Ectodermal cell (in vitro differentiated cells): ENCODE measurements around the gene FBXO42.
"Not testable (repeated sequence)": the region's sequence is repeated elsewhere in the genome, so short reads cannot be mapped to it uniquely, and the experiment has no call there.

Experiments used
- H3K27ac ChIP-seq: 2 replicates; pipeline ENCODE4 v1.7.0; 2013; ENCODE audit warnings: mild to moderate bottlenecking, low read depth, low read length; ENCODE audit not compliant: insufficient read depth, poor library complexity, severe bottlenecking
- H3K27me3 ChIP-seq: 2 replicates; pipeline ENCODE4 v1.7.0; 2013; ENCODE audit warnings: mild to moderate bottlenecking, low read length; ENCODE audit not compliant: insufficient read depth, control insufficient read depth, poor library complexity, severe bottlenecking
- H3K36me3 ChIP-seq: one replicate; pipeline ENCODE4 v1.7.0; 2013; ENCODE audit warnings: low read length; ENCODE audit not compliant: control insufficient read depth, insufficient read depth
- H3K4me1 ChIP-seq: one replicate; pipeline ENCODE4 v1.7.0; 2013; ENCODE audit warnings: low read length; ENCODE audit not compliant: control insufficient read depth, insufficient read depth
- H3K4me3 ChIP-seq: 2 replicates; pipeline ENCODE4 v1.7.0; 2013; ENCODE audit warnings: low read depth, low read length, control low read depth; ENCODE audit not compliant: insufficient read depth
- H3K9me3 ChIP-seq: 2 replicates; pipeline ENCODE4 v1.7.0; 2013; ENCODE audit warnings: mild to moderate bottlenecking, low read length, moderate library complexity; ENCODE audit not compliant: control insufficient read depth
- WGBS, 2 experiments: methylation state at CpG; one replicate each; pipeline ENCODE4 v1.1.7; 2013; ENCODE audit warnings: missing lambda C conversion rate in 2 of 2; 5-methylcytosine and 5-hydroxymethylcytosine counted together

Gene FBXO42

DNA sequence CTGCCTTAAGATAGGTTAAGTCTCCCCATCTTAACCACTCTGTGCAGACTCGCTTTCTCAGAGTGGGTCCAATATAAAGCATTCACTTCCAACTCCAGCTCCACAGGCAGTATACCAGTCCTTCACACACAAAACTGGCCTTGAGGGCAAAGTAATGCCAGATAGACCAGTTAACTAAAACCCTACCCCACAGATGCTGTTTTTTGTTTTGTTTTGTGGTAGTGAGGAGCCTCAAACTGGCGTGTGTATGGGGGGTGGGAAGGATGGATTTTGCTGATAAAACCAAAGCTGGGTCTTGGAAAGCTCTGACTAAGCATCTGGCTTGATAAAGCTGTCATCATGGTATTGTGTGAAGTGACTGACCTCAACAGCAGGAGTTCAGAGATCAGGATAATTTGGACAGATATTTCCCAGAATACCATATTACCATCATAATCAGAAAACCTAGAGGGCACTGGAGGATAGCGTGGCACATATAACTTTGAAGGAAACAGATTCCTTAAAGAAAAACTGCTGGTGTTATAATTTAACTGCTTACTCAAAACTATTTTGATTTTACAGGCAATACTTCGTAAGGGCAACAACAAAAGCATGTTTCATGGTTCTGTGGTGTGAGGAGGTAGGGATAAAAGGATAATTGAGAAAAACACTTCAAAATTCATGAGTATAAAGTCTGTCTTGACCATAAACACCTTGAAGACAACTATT is 85.7 kb downstream of the FBXO42 start:
- H3K27me3 ChIP-seq, result no peaks in the 10 kb centered on the region
- H3K36me3 ChIP-seq, result no peaks in the 10 kb centered on the region
- no peak overlapping the region for H3K4me3 ChIP-seq
- H3K27ac ChIP-seq, result no peak overlapping the region
- H3K9me3 ChIP-seq, result no peaks in the 10 kb centered on the region
- 90 to 98% methylated on average over 4 of the region's 4 CpGs for WGBS, 2 experiments
- no peaks in the 10 kb centered on the region for H3K4me1 ChIP-seq

- no peaks in the 10 kb centered on the region for H3K4me1 ChIP-seq
- WGBS, 2 experiments, result 100% methylated on average over 1 of the region's 1 CpG
- no peaks in the 10 kb centered on the region for H3K27me3 ChIP-seq
Observed at GRCh38 chr1:16262067-16262466, 90.2 kb downstream of the FBXO42 start.

GRCh38 chr1:16260814-16261213 is 91.5 kb downstream of the FBXO42 start:
- H3K27ac ChIP-seq, result no peak overlapping the region
- H3K27me3 ChIP-seq, result no peaks in the 10 kb centered on the region
- peaks cover 5% of the 10 kb centered on the region for H3K36me3 ChIP-seq
- 76 to 92% methylated on average over 1 of the region's 1 CpG for WGBS, 2 experiments
- no peaks in the 10 kb centered on the region for H3K9me3 ChIP-seq
- H3K4me1 ChIP-seq, result no peaks in the 10 kb centered on the region
- no peak overlapping the region for H3K4me3 ChIP-seq

More at GRCh38 chr1:16262067-16262466, 90.2 kb downstream of the FBXO42 start:
- Histone ChIP-seq H3K4me3 (no peak overlapping the region), H3K36me3 (no peaks in the 10 kb centered on the region), H3K9me3 (no peaks in the 10 kb centered on the region), H3K27ac (no peak overlapping the region)

- 92 to 96% methylated on average over 9 of the region's 9 CpGs for WGBS, 2 experiments
Observed at GRCh38 chr1:16258591-16259135, 93.6 kb downstream of the FBXO42 start.

GRCh38 chr1:16257968-16258367 is 94.3 kb downstream of the FBXO42 start:
- no peaks in the 10 kb centered on the region for H3K27me3 ChIP-seq
- H3K27ac ChIP-seq, result no peak overlapping the region
- no peaks in the 10 kb centered on the region for H3K4me1 ChIP-seq
- H3K36me3 ChIP-seq, result peaks cover 11% of the 10 kb centered on the region
- no peaks in the 10 kb centered on the region for H3K9me3 ChIP-seq
- H3K4me3 ChIP-seq, result no peak overlapping the region
- WGBS, 2 experiments, result 89 to 93% methylated on average over 3 of the region's 3 CpGs

More at GRCh38 chr1:16258591-16259135, 93.6 kb downstream of the FBXO42 start:
- peaks cover 11% of the 10 kb centered on the region for H3K36me3 ChIP-seq
- H3K4me3 ChIP-seq, result no peak overlapping the region
- H3K27me3 ChIP-seq, result no peaks in the 10 kb centered on the region
- no peaks in the 10 kb centered on the region for H3K4me1 ChIP-seq
- H3K27ac ChIP-seq, result no peak overlapping the region
- H3K9me3 ChIP-seq, result no peaks in the 10 kb centered on the region

GRCh38 chr1:16257556-16257955 is 94.7 kb downstream of the FBXO42 start:
- not testable (repeated sequence) for H3K4me3 ChIP-seq

GRCh38 chr1:16256478-16256877 is 95.8 kb downstream of the FBXO42 start:
- Histone ChIP-seq H3K4me3 (no peak overlapping the region), H3K27ac (no peak overlapping the region), H3K36me3 (peaks cover 24% of the 10 kb centered on the region), H3K9me3 (no peaks in the 10 kb centered on the region), H3K27me3 (no peaks in the 10 kb centered on the region), H3K4me1 (no peaks in the 10 kb centered on the region)
- WGBS, 2 experiments, result 90 to 93% methylated on average over 4 of the region's 4 CpGs

More at GRCh38 chr1:16257556-16257955, 94.7 kb downstream of the FBXO42 start:
- H3K9me3 ChIP-seq, H3K27ac ChIP-seq, H3K4me1 ChIP-seq, H3K27me3 ChIP-seq: not testable (repeated sequence)
- 94% methylated on average over 3 of the region's 3 CpGs for WGBS, 2 experiments
- H3K36me3 ChIP-seq, result peaks cover 14% of the 10 kb centered on the region

DNA sequence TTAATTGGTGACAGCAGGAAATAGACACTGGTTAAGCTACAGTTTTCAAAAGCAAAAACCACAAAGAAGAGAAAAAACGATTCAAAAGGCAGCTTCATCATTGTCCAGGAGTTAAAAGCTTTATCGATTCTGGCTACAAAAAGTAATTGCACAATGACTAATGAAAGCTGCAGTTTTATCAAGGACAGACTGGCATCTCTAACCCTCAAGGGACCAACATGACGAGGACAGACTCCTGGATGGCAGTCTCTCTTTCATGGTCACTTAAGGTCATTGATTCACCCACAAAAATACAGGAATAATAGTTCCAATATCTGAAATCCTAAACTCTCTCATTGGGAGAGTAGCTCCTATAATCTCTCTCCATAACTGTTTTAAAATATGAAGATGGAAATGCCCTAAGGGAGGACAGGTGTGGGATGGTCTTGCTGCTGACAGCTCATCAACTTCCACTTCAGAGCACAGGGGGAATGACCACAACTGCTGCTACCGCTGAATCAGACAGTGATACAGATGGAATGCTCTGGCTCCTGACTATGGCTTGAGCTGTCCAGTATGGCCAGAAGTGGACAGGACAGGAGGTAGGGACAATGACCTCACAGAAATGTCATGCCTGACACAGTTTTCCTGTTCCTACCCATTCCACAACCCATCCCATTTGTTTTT is 97.9 kb downstream of the FBXO42 start:
- Histone ChIP-seq H3K36me3 (peaks cover 40% of the 10 kb centered on the region), H3K27ac (no peak overlapping the region), H3K4me3 (no peak overlapping the region), H3K9me3 (no peaks in the 10 kb centered on the region), H3K27me3 (no peaks in the 10 kb centered on the region), H3K4me1 (no peaks in the 10 kb centered on the region)
- 94 to 95% methylated on average over 4 of the region's 4 CpGs for WGBS, 2 experiments

GRCh38 chr1:16253332-16253922 is 98.9 kb downstream of the FBXO42 start:
- WGBS, 2 experiments, result 92 to 97% methylated on average over 5 of the region's 5 CpGs
- H3K4me3 ChIP-seq, result no peak overlapping the region
- no peaks in the 10 kb centered on the region for H3K27me3 ChIP-seq
- H3K36me3 ChIP-seq, result peaks cover 41% of the 10 kb centered on the region
- H3K9me3 ChIP-seq, result no peaks in the 10 kb centered on the region
- no peaks in the 10 kb centered on the region for H3K4me1 ChIP-seq
- H3K27ac ChIP-seq, result no peak overlapping the region

GRCh38 chr1:16252912-16253311 is 99.4 kb downstream of the FBXO42 start:
- 92 to 93% methylated on average over 2 of the region's 2 CpGs for WGBS, 2 experiments
- no peak overlapping the region for H3K4me3 ChIP-seq
- no peaks in the 10 kb centered on the region for H3K9me3 ChIP-seq
- no peaks in the 10 kb centered on the region for H3K4me1 ChIP-seq
- H3K27me3 ChIP-seq, result no peaks in the 10 kb centered on the region
- H3K27ac ChIP-seq, result no peak overlapping the region
- H3K36me3 ChIP-seq, result peaks cover 41% of the 10 kb centered on the region
